ENCODE measurements around the gene HMGCL.
A peak's percentile ranks its signal among the peaks of the same experiment; 100 is the strongest.
"Not testable (repeated sequence)": the region's sequence is repeated elsewhere in the genome, so short reads cannot be mapped to it uniquely, and the experiment has no call there.

The HMGCL gene

GRCh38 chr1:23797478-23798448 is 27.5 kb downstream of the HMGCL start:
- no peak for DNase-seq

GRCh38 chr1:23796466-23797271 is 28.6 kb downstream of the HMGCL start:
- no peak for DNase-seq

- no peak for DNase-seq
Measured at GRCh38 chr1:23795676-23796465, 29.4 kb downstream of the HMGCL start.

- DNase-seq, result not testable (repeated sequence)
Measured at GRCh38 chr1:23794732-23795182, 30.5 kb downstream of the HMGCL start.

GRCh38 chr1:23793861-23794731 is 31.1 kb downstream of the HMGCL start:
- DNase-seq, result no peak

GRCh38 chr1:23793018-23793781 is 32.0 kb downstream of the HMGCL start:
- peak; percentile 53 for DNase-seq

GRCh38 chr1:23792151-23792945 is 32.9 kb downstream of the HMGCL start:
- no peak for DNase-seq

GRCh38 chr1:23791516-23792047 is 33.6 kb downstream of the HMGCL start:
- DNase-seq, result peak; percentile 31

GRCh38 chr1:23790696-23791515 is 34.3 kb downstream of the HMGCL start, which contains the start of gene LYPLA2:
TSS of gene LYPLA2 (plus strand) at chr1:23791145. CDS start at chr1:23792683, 1,538 bp downstream.
- DNase-seq, result peak; percentile 88

- DNase-seq, result no peak
Measured at GRCh38 chr1:23788695-23789094, 36.5 kb downstream of the HMGCL start.

GRCh38 chr1:23787701-23788100 is 37.5 kb downstream of the HMGCL start:
- DNase-seq, result no peak

GRCh38 chr1:23784846-23785245 is 40.4 kb downstream of the HMGCL start:
- no peak for DNase-seq

- not testable (repeated sequence) for DNase-seq
Measured at GRCh38 chr1:23783141-23783540, 42.1 kb downstream of the HMGCL start.

- DNase-seq, result no peak
Measured at GRCh38 chr1:23779826-23780371, 45.3 kb downstream of the HMGCL start.

- DNase-seq, result peak; percentile 86
Measured at GRCh38 chr1:23777979-23778814, 47.0 kb downstream of the HMGCL start, which contains the start of gene PITHD1. TSS of gene PITHD1 (plus strand) at chr1:23778418. CDS start at chr1:23778516, 98 bp downstream.

- DNase-seq, result no peak
Measured at GRCh38 chr1:23776217-23776616, 49.0 kb downstream of the HMGCL start.

GRCh38 chr1:23774174-23774880 is 50.9 kb downstream of the HMGCL start:
- no peak for DNase-seq

All from CD4-positive, alpha-beta T cell treated with Interleukin-17A for 1 hour (primary cell).